ENCODE results near the gene TBC1D21.

Gene TBC1D21

GRCh38 chr15:73910522-73911303 lies 37.3 kb downstream of the TBC1D21 start:
- DNase-seq, result no peak

- DNase-seq, result no peak
Measured at GRCh38 chr15:73912030-73912596, 38.7 kb downstream of the TBC1D21 start.

DNA sequence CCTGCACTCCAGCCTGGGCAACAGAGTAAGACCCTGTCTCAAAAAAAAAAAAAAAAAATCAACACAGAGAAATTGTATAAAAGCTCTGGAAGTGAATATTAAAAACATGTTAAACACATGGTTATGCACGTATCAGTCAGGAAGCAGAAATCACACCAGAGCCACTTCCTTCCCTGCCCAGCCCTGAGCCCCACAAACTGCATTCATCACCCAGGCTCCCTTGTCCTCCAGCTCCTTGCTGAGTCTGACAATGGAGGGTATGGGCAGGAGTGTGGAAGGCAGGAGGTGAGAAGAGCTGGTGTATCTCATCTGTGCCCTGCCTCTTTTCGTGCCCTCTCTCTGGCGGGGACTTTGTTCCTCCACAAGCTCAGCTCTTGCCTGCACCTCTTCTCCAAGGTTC lies 40.8 kb downstream of the TBC1D21 start:
- DNase-seq, result no peak

DNA sequence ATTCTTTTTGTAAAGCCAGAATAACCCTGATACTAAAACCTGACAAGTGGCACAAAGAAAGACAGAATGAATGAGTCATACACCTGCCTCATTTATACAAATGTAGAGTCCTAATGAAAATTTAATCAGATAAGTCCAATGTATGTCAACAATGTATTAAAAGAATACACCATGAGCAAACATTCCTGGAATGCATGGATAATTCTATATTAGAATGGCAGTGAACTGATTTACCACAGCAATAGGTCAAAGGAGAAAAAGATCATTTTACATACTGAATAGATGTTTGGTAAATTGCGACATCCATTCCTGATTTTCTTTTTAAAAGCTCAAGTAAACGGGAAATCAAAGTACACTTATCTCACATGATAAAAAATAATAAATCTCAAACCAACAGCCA lies 41.7 kb downstream of the TBC1D21 start:
- no peak for DNase-seq

- DNase-seq, result no peak
Measured at GRCh38 chr15:73918784-73919183, 45.4 kb downstream of the TBC1D21 start.

GRCh38 chr15:73919706-73920105 lies 46.3 kb downstream of the TBC1D21 start:
- no peak for DNase-seq

GRCh38 chr15:73921254-73921925 lies 48.0 kb downstream of the TBC1D21 start:
- DNase-seq, result no peak

DNA sequence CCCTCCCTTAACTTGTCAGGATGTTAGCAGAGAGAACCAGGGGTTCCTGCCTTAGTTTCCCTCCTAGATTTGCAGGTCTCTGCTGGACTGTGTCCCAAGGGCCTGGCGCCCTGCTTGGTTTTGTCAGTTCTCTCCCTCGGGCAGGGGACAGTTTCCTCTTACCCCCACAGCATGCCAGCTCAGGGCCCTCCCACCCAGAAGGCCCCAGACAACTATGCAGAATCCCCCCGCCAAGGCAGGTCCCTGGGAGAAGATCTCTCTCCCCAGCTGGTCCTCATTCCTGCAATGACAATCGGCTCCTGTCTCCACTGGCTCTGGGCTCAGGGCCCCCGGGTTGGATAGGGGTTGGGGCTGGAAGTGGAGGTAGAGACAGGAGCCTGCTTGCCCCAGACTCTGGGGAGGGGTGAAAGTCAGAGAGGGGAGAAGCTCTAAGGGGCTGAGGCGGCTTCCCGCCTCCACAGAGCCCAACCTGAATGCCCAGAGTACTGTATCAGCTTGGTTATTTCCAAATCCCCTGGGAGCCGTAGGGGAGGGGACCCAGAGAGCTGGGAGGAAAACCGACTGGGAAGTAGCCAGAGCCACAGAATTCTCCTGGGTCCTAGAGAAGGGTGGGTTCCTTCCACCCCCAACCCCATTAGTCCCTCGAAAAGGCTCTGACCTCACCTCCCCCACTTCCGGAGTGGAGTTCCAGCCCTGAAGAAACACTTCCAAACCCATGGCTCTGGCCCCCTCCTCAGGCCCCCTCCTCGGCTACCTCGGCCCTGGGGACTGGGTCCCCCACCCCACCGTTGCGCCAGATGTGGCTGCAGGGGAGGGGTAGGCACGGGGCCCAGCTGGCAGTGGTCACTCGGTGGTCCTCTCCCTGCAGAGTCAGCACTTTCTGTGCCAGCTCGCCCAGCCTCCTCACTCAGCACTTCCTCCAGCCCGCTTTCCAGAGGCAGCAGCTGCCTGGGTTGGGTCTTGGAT lies 49.1 kb downstream of the TBC1D21 start:
- DNase-seq, result no peak

GRCh38 chr15:73923156-73923487 lies 49.8 kb downstream of the TBC1D21 start:
- DNase-seq, result no peak

GRCh38 chr15:73923488-73924164 lies 50.3 kb downstream of the TBC1D21 start:
- no peak for DNase-seq

GRCh38 chr15:73924171-73924921 lies 51.0 kb downstream of the TBC1D21 start:
- no peak for DNase-seq

DNA sequence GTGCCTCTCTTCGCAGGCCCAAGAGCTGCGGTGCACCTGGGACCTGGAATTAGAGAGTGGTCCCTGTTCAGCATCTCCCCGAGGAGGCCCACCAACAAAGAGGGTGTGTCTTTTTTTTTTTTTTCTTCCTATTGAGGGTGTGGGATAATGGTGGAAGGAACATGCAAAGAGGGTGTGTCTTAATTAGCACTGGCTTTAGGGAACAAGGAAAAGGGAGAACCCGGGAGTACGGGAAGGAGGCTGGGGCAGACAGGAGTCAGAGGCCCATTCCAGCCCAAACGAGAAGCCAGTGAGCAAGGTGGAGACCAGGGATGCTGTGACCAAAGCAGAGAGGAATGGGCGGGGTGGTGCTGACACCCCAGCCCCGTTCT lies 52.5 kb downstream of the TBC1D21 start:
- DNase-seq, result no peak

DNA sequence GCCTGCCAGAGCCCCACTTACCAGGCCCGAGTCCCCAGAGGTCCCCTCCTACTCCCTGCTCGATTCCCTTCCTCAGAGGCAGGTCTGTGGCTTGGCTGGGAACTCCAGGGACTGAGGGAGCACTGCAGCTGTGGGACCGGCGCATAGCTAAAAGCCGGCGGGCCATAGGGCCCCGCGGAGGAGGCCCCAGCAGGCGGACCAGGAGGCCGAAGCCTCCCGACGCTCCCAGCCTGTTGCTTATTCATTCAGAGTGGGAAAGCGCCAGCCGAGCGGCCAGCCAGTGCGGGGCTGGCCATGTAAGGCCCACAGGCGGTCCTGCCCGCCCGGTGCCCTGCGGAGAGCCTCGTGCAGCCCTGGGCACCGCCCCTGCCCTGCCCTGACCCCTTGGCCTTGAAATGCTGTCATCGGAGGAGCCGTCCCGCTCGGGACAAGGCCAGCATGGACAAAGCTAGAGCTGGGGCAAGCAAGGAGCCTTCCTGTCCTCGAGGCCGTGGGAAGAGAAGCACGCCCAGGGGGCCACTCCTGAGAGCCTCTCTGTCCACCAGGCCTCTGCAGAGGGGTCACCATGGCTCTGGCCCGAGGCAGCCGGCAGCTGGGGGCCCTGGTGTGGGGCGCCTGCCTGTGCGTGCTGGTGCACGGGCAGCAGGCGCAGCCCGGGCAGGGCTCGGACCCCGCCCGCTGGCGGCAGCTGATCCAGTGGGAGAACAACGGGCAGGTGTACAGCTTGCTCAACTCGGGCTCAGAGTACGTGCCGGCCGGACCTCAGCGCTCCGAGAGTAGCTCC lies 53.0 kb downstream of the TBC1D21 start, which contains the start of gene LOXL1:
Gene LOXL1, plus strand, starts transcription at position 244 of the 784 bp plus-strand sequence. Its CDS starts 322 bp downstream, at position 566.
- no peak for DNase-seq

DNA sequence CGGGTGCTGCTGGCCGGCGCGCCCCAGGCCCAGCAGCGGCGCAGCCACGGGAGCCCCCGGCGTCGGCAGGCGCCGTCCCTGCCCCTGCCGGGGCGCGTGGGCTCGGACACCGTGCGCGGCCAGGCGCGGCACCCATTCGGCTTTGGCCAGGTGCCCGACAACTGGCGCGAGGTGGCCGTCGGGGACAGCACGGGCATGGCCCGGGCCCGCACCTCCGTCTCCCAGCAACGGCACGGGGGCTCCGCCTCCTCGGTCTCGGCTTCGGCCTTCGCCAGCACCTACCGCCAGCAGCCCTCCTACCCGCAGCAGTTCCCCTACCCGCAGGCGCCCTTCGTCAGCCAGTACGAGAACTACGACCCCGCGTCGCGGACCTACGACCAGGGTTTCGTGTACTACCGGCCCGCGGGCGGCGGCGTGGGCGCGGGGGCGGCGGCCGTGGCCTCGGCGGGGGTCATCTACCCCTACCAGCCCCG lies 53.7 kb downstream of the TBC1D21 start:
- no peak for DNase-seq

DNA sequence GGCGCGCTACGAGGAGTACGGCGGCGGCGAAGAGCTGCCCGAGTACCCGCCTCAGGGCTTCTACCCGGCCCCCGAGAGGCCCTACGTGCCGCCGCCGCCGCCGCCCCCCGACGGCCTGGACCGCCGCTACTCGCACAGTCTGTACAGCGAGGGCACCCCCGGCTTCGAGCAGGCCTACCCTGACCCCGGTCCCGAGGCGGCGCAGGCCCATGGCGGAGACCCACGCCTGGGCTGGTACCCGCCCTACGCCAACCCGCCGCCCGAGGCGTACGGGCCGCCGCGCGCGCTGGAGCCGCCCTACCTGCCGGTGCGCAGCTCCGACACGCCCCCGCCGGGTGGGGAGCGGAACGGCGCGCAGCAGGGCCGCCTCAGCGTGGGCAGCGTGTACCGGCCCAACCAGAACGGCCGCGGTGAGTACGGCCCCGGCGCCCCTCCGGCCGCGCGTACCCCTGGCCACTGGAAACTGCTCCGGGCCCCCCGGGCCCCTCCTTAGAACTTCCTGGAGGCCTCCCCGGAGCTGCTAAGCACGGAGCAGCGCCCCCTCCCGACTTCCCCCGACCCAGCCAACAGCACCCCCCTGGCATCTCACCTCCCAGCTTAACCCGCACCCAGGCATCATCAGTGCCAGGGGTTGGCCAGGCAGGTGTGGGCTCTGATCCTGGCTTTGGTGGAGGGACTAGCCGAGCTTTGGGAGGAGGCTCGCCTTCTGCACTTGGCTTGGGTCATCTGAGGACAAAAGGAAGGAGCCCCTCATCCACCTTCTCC lies 54.3 kb downstream of the TBC1D21 start:
- no peak for DNase-seq

DNA sequence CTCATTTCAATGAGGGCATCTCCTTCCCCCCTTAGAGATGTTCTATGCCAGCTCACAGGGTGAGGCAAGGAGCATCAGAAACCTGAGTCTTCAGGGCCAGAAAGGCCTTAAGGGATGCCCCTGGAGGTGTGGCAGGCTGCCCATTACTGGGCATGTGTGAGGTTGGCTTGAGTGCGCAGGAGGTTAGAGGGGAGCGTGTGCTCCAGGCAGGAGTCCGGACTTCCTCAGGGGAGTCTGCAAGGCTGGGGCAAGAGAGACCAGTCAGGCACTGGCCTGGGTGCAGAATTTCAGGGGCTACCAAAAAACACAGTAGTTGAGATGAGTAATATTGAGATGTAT lies 54.8 kb downstream of the TBC1D21 start:
- no peak for DNase-seq

DNA sequence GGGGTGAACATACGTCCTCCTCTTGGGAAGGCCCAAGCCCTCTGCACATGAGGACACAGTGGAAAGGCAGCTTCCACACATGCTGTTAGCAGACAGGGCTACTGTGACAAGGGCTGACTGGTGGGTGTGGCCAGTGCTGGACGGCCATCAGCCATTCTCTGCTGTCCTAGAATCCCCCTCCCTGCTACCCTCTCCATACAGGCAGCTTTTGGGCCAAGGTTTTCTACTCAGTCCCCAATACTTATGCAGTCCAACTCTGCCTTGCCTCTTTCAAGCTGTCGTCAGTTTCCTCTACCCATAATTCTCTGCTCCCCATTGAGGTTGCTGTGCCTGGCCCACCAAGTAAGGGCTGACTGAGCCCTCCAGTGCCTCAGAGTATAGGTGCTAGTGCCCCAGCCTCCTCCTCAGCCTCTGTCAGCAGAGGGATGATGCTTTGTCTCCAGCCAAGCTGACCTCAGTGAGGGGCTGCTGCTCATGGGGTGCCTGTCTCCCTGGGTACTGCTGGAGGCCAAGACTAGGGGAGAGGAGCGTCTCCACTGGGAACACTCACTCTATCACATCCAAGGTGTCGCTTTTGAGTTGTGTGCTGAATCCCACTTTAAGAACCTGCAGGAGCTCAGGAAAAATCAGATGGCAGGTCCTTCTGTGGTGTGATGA lies 55.7 kb downstream of the TBC1D21 start:
- DNase-seq, result no peak

- DNase-seq, result no peak
Measured at GRCh38 chr15:73930371-73930770, 57.0 kb downstream of the TBC1D21 start.

DNA sequence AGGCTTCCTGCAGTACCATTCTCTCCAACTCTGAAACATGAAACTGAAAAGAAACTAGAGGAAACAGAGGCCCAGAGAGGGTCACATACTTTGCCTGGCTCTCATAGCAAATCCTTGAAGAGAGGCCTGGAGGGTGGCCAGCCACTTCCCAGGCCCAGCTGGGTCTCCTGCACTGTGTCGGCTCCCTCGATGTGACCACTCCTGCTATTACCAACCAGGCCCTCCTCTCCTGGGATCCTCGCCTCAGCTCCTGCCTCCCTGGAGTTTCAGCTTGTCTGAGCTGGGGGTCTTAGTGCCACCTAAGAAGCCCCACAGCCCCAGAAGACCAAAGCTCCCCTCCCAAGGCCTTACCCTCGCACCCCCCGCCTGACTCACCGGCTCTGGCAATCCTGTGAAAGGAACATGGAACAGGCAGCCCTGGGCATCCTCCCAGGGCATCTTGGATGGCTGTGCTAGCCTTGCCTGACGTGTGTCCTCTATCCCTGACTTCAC lies 57.5 kb downstream of the TBC1D21 start:
- no peak for DNase-seq

Measured in NCI-H2081 treated with DMSO at 0.1 percent for 48 hours (cell line).